Measurements from ENCODE around the gene ABLIM1.

The ABLIM1 gene

DNA sequence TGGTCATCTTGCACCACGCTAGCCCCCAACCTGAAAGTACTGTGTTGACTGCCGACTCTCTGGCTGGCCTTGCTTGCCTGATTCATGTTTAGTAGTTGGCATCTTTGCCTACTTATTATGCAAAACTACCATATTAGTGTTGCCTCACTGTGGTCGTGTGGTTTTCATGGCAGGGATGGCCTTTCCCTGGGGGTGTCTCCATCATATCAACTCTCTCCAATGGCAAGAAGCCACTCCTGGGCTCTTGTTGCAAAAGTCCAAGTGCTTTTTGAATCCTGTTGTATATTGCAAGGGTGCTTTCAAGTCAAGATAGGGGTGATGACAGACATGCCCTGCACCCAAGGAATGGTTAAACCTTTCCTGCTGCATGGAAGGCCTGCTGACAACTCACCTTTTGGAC, 39.4 kb downstream of the ABLIM1 start:
- DNase-seq, result no peak

DNA sequence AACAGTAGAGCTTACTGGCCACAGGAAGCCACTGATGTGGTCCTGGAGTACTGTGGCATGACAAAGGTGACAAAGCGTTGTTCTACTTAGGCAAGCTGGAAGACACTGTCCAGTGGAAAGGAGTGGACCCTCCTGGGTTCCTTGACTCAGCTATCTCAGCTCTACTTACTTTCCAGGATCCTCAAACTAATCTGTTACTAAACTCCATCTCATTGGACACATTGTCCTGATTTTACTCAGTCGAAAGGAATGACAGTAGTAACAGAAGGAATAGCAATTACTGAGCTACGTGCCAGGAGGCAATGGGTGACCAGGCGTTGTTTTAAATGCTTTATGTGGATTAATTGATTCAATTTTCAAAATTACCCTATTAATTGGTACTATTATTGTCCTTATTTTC, 41.6 kb downstream of the ABLIM1 start:
- DNase-seq, result no peak

DNA sequence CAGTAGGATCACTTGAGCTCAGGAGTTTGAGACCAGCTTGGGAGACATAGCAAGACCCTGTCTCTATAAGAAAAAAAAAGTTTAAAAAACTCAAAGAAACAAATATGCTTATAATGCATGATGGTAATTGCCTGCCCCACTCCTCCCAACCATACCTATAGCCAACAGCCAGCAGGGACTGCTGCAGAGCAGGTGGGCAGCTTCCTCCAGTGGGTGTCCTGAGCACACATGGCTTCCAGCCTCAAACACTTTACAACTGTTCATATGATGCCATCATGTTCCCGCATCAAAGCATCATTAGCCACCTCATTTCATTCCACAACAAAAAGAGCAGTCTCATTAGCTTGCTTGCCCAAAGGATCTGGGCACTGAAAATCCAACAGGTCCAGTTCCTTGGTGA, 42.0 kb downstream of the ABLIM1 start:
- DNase-seq, result no peak

DNA sequence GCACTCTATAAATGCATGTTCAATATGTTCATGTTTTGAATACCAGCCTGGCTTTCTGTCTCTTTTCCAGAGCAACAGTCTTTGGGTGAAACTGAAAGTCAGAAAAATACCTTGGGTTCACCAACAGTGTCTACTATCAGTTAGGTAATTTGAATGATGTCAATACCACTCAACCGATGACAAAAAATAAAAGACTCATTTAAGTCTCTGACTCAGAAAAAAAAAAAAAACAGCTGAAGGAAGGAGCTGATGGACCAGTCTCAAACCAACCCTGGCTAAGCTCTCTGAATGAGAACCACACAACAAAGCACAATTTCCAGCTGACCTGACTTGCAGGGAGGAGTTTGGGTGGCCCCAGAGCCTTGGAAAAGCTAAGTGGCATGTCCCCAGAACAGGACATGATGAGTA, 42.5 kb downstream of the ABLIM1 start:
- no peak for DNase-seq

DNA sequence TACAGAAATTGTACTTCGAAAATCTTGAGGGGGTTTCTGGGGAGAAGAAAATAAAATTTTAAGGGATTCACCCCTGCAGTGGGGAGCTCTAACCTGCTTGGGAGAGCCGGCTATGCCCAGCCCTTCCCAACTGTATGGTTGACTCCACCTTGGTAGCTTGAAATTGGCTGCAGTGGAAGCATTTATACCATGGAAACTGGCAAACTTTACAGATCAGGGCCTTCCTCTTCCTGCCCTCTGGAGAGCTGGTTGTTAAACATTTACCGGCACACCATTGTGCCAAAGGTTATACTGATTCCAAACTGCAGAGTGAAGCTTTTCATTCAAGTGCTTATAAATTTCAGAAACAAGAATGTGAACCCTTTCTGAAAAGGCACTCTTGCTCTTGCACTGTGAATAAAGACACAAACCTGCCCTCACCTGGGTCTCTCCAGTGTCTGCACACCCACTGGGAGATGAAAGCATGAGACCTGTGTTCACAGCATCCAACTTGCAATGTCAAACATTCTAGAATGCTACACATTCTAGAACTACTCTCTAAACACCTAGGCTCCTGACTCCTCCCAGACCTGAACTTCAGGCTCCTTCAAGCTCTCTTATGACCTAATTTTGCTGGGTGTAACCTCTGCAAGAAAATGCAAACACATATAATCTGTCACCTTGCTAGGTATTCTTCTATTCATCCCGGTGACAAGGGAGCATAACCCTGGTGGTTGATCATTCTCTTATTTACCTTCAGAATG, 44.7 kb downstream of the ABLIM1 start:
- no peak for DNase-seq

DNA sequence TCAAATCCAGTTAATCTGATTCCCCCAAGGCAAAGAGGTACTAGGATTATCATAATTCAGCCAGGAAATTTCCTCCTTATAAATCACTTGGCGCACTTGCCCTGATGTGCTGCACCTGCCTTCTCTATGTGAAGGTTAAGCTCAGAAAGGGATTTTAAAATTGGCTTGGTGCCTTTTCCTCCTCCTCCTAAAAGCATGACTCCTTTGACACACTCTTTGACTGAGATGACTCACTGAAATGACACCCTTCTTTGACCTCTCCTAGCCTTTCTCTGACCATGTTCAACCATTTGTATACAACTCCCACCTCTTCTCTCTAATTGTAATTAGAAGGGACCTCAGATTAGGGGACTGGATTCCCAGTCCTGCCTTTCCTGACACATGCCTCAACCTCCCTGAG, 46.5 kb downstream of the ABLIM1 start:
- DNase-seq, result no peak

DNA sequence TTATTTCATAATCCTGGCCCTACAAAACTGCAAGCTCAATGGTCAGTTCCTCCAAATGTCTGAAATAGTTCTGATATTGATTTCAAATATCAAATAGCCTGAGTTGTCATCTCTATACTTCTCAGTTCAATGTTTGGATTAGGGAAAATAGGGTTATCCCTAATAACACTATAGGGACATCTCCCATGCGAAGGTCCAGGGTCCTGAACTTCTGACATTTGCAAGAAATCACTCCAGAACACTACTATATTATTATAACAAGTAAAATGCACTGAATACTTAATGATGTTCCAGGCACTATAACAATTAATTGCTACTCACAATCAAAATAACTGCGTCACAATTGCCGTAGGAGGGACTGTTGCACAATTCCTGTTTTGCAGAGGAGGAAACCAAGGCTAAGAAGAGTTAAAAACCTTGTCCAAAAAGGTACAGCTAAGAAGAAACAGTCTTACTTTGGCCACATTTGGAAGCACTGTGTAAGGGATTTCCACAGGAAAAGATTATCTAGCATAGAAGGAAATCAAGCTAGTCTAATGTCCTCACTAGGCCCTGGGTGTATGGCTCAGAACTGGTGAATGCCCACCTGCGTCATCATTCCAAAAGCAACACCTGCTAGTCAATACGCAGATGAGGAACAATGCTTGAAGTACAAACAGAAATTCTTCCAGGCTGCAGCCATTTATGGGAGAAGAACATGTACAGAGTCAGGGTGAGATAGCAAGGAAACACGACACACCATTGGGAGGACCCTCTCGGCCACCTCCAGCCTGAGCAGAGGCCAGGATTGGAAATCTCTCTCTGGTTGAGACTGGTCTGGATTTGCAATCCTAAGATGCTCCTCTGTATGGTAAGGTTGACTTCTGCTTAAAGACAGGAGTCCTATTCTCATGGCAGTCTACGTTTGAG, 48.3 kb downstream of the ABLIM1 start:
- DNase-seq, result no peak

DNA sequence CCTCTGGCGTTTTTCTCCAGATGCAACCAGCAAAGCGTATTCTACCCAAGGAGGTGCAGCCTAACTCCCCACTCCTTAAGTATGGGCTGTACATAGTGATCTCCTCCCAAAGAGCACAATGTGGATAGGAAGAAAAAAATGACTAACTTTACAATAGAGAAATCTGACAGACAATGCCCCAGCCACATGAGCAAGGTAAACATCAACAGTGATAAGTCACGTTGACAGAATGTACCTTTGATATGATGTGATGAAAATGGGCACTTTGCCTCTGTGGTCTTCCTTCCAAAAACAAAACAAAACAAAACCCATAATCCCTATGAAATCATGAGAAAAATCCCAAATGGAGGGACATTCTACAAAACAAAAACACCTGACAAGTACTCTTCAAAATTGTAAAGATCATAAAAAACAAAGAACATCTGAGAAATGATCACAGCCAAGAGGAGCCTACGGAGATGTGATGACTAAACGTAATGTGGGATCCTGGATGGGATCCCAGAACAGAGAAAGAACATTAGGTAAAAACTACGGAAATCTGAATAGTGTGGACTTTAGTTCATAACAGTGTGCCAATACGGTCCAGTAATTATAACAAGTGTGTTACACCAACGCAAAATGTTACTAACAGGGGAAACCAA, 50.6 kb downstream of the ABLIM1 start:
- DNase-seq, result no peak

DNA sequence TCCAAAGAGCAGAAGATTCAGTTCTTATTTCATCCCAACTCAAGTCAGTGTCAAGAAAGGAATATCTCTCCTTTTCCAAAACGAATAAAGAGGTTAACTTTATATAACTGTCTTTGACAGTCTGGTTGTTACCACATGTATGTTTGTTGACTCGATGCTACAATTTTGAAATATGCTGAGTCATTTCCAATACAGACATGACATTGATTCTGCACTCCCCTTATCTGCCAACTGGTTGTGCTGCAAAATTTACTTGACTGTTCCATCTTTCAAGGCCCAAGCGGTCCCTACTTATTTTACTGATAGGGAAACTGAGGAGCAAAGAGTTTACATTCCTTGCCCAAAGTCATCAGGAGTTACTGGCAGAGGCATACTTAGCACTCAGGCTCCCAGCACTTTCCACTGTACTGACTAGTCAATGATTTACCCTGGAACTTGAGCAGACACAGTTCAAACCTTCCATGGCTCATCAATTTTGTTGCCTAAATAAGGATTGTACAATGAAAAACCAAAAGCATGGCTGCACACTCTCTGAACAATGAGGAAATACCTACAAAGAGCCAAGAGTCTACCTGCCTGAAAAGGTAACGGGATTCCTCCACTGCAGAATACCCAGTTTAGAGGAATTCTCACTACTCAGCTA, 52.8 kb downstream of the ABLIM1 start:
- DNase-seq, result no peak

DNA sequence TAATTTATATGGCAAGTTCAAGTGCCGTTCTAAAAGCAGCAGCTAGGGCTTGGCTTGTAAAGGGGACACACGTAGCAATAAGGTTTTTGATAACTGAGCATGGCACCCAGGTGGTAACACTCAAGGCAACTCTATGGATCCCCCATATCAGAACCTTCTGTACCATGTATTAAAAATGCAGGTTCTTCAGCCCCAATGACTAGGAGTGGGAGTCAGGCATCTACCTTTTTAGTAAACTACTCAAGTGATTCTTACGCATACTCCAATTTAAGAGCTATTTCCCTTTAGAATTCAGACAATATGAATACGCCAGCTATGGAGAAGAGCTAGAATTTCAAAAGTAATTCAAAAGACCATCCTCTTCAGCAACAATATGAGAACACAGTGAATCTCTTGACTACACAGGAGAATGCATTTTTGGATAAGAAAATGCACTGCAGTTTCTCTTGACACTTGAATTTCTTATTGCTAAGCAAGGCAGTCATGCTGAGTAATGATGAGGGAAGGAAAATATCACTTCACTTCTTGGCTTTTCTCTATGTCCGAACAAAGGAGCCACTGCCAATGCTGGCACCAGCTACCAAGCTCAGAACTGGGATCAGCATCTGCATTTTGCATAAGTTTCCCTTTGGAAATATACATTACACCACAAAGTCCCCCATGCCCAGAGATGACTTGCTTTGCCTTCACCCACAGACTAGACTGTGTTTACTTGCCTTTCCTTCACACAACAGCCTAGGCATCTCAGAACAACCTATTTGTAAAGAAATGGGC, 53.5 kb downstream of the ABLIM1 start:
- DNase-seq, result no peak

DNA sequence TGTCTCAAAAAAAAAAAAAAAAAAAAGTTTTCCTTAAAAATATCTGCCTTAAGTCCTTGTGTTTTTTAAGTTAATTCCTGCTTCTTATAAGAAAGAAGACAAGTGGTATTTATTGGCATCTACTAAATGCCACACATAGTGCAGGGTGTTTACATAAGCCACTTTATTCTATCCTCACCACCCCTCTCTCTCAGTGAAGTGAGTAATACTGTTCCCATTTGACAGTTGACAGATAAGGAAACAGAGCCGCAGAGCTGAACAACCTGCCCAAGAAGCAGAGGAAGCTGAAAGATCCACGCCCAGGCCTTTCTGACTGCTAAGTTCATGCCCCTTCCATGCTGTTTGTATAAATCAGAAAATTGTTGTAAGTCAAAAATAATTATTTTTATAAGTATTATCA, 54.1 kb downstream of the ABLIM1 start:
- DNase-seq, result no peak

DNA sequence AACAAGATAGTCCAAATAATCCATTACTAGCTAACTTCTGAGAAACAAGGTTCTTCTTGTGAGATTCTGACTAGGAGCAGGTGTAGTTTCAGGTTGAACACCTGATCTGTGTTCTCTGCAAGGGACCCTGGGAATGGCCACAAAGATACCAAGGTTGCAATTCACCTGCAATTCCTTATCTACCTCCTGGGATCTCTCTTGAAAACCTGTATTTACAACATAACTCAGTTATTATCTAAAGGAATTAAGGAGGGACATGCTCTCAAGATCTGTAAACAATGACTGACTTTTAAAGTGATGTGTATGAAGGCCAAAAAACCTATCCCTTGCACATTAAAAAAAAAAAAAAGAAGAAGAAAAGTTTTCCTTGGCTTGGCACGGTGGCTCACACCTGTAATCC, 54.8 kb downstream of the ABLIM1 start:
- no peak for DNase-seq

DNA sequence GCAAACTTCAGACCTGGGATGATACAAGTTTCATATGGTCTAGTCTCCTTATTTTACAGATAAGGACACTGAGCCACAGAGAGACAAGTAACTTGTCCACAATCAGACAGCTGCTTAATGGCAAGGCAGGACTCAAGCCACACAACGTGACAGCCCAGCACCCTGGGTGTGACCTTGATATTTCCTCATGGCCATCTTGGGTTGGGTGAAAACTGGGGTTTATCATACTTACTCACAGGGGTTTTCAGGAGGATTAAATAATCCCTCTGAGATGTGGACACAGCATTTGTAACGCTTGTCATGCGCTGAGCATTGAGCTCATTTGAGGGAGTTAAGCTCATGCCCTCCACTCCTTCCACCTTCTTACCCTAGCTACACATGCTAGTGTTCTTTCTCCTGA, 58.0 kb downstream of the ABLIM1 start:
- no peak for DNase-seq

DNA sequence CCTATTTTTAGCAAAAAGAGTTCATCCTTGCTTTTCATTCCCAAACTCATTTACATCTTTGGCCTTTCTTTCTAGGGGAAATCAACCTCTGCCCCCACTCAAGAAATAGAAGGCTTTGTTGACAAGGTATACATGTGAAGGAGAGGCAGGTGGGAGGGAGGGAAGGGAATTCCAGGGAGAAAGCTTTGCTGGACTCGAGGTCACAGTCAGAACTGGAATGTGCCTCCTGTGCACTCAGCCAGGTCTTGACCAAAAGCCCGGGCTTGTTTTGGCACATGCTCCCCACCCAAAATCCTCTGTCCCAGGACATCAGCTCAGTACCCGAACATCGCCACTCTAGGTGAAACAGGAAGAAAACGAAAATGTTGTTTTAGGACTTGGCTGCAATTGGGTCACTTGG, 61.3 kb downstream of the ABLIM1 start:
- DNase-seq, result no peak

DNA sequence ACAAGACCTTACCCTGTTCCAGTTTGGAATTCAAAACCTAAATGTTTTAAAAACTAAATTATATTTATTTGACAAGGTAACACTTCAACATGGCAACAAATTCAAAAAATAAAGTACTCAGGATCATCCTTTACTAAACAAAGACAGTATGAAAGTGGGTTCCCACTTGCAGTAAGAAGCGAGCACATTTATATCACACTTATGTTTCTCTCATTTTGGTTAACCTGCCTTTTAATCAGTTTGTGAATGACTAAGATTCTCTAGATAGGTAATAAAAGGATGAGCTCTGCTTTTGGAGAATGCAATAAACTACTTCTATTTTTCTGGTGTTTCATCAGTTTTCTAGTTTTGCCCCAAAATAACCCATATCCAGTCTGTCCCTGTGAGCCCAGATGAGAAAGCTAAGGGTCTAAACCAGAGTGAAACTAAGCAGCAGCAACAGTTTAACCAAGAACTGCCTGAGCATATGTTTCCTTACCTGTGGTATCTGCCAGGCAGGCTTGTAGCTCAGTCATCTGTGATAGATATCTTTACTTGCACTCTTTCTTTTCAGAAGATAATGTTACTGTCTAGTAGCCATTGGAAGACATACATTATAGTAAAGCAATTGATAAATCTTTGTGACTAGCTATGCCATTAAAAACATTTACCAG, 64.1 kb downstream of the ABLIM1 start:
- DNase-seq, result no peak

DNA sequence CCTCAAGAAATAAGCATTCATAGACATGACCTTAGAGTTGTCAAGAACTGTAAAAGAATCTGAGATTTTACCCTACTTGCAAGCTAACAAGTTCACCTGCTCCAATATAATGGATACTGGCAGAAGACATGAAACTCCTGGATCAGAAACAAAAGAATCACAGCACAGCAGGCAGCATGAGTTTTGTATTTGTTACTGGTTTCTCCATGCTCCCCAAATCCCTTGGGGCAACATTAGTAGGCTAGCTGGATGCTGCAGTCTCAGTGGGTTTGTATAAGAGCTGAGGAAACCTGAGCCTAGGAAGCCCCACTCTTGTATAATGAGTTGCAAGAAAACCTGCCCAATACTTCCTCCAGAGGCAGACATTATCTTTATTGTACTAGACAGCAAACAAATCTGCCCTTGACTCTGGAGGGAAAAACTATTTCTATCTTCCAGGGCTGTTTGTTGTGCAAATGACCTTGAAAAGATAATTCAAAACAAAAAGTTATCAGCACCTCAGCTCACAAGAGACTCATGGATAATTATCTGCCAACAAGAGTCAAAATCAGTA, 64.8 kb downstream of the ABLIM1 start:
- DNase-seq, result no peak

DNA sequence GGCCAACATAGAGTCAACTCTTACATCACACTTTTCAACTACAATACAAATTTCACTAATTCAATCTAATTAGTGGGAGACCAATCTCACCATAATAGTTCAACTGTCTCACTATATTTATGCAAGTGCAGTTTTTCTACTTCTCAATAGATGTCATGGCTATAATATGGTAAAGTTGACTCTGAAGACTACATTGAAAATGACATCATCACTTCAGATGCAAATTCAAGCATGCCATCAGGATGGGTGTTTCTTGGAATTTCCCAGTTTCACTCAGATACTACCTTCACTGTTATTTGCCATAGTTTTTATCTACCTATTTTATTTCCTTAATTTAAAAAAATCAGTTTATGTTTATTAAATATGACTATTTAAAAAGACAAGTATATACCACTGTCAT, 67.1 kb downstream of the ABLIM1 start:
- DNase-seq, result no peak

DNA sequence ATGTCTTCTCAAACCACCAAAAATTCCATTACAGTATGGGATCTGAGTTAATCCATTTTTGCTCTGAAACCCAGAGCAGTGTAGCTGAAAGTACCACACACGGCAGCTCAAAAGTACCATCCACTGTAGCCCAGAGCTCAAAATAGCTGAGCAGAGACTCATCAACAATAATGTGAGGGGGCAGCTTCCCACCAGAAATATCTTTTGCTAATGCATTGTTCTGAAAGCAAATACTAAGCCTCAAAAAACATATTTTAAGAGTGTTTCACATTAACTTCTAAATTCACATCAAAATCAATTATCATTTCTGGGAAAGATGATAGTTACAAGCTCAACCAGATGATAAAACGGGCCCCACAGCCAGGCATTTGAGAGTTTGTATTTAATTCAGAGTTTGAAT, 73.7 kb downstream of the ABLIM1 start:
- DNase-seq, result no peak

DNA sequence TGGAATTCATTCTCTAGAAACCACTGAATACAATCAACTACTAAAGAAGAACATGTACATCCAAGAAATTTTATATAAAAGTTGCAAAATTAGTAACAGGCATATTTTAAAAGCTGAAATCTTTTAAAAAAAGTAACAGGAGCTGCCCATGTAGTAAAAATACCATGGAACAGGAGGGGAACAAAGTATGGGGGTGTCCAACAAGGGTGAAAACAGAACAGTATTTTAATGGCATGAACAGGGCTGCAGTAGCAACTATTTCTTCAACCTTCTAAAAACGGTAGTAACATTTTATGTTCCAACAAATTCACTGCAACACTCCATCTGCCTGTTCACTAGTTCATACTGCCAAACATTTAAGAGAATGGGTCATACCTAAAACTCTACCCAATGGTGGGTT, 77.0 kb downstream of the ABLIM1 start:
- DNase-seq, result no peak

DNA sequence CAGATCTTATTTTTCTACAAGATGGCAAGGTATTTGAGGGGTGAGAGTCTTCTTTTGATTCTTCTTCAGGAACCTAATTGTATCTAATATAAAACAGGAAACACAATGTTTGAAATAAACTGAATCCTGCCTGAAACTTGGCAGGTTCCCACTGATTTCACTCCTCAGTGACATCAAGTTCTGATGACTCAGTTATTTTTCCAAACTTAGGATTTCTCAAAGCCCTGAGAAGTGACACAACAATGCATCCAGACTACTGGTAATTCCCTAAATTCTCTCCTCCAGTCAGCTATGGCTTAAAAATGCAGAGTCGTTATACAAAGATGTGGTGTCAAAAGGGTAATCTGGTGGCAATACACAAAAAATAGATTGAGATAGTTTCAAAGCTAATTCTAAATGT, 80.9 kb downstream of the ABLIM1 start:
- DNase-seq, result no peak

DNA sequence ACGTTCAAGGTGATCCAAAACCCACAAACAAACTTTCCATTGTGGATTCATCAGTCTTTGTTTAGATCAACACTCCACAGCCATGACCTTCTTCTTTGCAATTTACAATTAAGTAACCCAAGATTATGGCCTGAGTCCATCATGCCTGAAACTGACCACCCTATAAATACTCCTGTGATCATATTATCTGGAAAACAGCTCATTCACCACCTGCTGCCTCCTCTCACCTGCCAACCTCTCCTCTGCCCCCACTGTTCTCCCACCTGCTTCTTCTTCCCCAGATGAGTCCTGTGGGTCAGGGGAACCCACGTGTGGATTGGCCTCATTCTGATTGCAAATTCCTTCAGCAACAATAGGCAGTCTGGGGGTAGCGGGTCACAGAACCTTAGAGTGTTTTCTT, 81.4 kb downstream of the ABLIM1 start:
- no peak for DNase-seq

DNA sequence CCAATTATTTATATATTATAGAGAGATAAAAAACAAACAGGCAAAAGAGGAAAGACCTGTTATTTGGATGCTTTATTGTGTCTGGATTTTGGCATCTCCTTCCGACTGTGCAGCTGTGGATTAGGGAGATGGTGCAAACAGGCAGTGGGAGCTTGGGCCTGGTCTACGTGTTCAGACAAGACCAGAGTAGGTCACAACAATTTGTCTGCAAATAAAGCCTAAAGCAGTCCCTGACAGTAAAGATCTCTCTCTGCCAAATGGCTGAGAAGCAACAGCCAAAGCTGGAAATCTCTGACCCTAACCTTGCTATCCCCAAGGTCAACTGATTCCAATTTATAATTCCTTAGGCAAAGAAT, 82.0 kb downstream of the ABLIM1 start:
- DNase-seq, result no peak

All from stimulated activated CD4-positive, alpha-beta T cell treated with anti-CD3 and anti-CD28 coated beads, Interleukin-2, amount 100 ng/mL, for 48 hours (primary cell).